Liver (tissue), 3 donors: ENCODE results near the gene NDC80.

Experiments
- ATF3 ChIP-seq: IDR thresholded peaks from 2 replicates; pipeline ENCODE4 v1.6.1; 2016; ENCODE audit warnings: antibody characterized with exemption
- CTCF ChIP-seq: fragments of 150-350 bp; IDR thresholded peaks from 2 replicates; pipeline ENCODE4 v1.5.1; 2017; ENCODE audit warnings: improper control_type of control experiment, low read depth, low read length; ENCODE audit not compliant: missing input control
- RAD21 ChIP-seq, 2 donors: IDR thresholded peaks; 2 replicates each; pipeline ENCODE4 v1.6.1; 2016; ENCODE audit warnings: antibody characterized with exemption in 2 of 2, mild to moderate bottlenecking in 2 of 2
- donor health status: healthy.
- donor health status: healthy.

- TF ChIP-seq ATF3 = no peak
- TF ChIP-seq CTCF = no peak
- no peak for TF ChIP-seq RAD21 (IDR thresholded peaks at IDR 0.05)
These were observed 2.1 kb downstream of the NDC80 start for GRCh38 chr18:2573408-2573807.
